Measurements from ENCODE around the gene VWA5B2.
A peak's percentile ranks its signal among the peaks of the same experiment; 100 is the strongest.

Gene VWA5B2

GRCh38 chr3:184239708-184240107, 10.3 kb downstream of the VWA5B2 start:
- Mint-ChIP-seq H3K27ac (no peak overlapping the region), H3K36me3 (ENCODE audit: low read depth) (peaks cover 16% of the 10 kb centered on the region), H3K4me1 (no peaks in the 10 kb centered on the region), H3K4me3 (no peak overlapping the region), H3K27me3 (ENCODE audit: low read depth, poor library complexity) (peaks cover 23% of the 10 kb centered on the region), H3K9me3 (no peaks in the 10 kb centered on the region)
- no peak for TF ChIP-seq CTCF (IDR thresholded peaks at IDR 0.05)
- DNase-seq = no peak

GRCh38 chr3:184240384-184241140, 11.2 kb downstream of the VWA5B2 start:
- peak; percentile 56 for DNase-seq
- H3K27ac Mint-ChIP-seq = no peak overlapping the region
- no peak for TF ChIP-seq CTCF (IDR thresholded peaks at IDR 0.05)
- H3K4me3 Mint-ChIP-seq = no peak overlapping the region
- H3K27me3 Mint-ChIP-seq (ENCODE audit: low read depth, poor library complexity) = peaks cover 16% of the 10 kb centered on the region
- H3K9me3 Mint-ChIP-seq = no peaks in the 10 kb centered on the region
- H3K4me1 Mint-ChIP-seq = no peaks in the 10 kb centered on the region
- peaks cover 22% of the 10 kb centered on the region for H3K36me3 Mint-ChIP-seq (ENCODE audit: low read depth)

- Mint-ChIP-seq H3K4me3 (no peak overlapping the region), H3K36me3 (ENCODE audit: low read depth) (peaks cover 22% of the 10 kb centered on the region), H3K4me1 (no peaks in the 10 kb centered on the region), H3K27me3 (ENCODE audit: low read depth, poor library complexity) (peaks cover 11% of the 10 kb centered on the region), H3K9me3 (no peaks in the 10 kb centered on the region), H3K27ac (no peak overlapping the region)
- no peak for TF ChIP-seq CTCF (IDR thresholded peaks at IDR 0.05)
- DNase-seq = no peak
Measured at GRCh38 chr3:184241141-184241446, 11.7 kb downstream of the VWA5B2 start.

GRCh38 chr3:184241447-184242296, 12.3 kb downstream of the VWA5B2 start:
- Mint-ChIP-seq H3K4me1 (no peaks in the 10 kb centered on the region), H3K27ac (no peak overlapping the region), H3K27me3 (ENCODE audit: low read depth, poor library complexity) (peaks cover 8% of the 10 kb centered on the region), H3K4me3 (no peak overlapping the region), H3K9me3 (no peaks in the 10 kb centered on the region), H3K36me3 (ENCODE audit: low read depth) (peaks cover 22% of the 10 kb centered on the region)
- peak; percentile 22 for TF ChIP-seq CTCF (IDR thresholded peaks at IDR 0.05)
- peak; percentile 28 for DNase-seq

- H3K27ac Mint-ChIP-seq = no peak overlapping the region
- no peak for TF ChIP-seq CTCF (IDR thresholded peaks at IDR 0.05)
- no peak for DNase-seq
- H3K9me3 Mint-ChIP-seq = no peaks in the 10 kb centered on the region
- H3K36me3 Mint-ChIP-seq (ENCODE audit: low read depth) = peaks cover 22% of the 10 kb centered on the region
- peaks cover 8% of the 10 kb centered on the region for H3K27me3 Mint-ChIP-seq (ENCODE audit: low read depth, poor library complexity)
- H3K4me1 Mint-ChIP-seq = no peaks in the 10 kb centered on the region
- no peak overlapping the region for H3K4me3 Mint-ChIP-seq
Measured at GRCh38 chr3:184242297-184242685, 12.9 kb downstream of the VWA5B2 start.

Measured in nephron progenitor cell (in vitro differentiated cells).